Heart right ventricle (tissue), 16 donors: ENCODE data around the gene CDK2AP2. TPM values are rescaled to one million over a fixed set of nuclear protein-coding genes. Genes with fewer than 3 reads are reported as not detected.

Experiments used
- ATAC-seq, 8 donors: fragments of 200-7000 bp; cut with Tn5 transposase; one replicate each; pipeline ENCODE4 v1.9.1; 2020; ENCODE audit warnings: mild to moderate bottlenecking in 8 of 8, moderate library complexity in 8 of 8, moderate number of reproducible peaks in 1 of 8
- DNase-seq, 2 donors: peaks; one replicate each; pipeline ENCODE4 v3.0.0-alpha.2; 2020
- H3K27ac ChIP-seq, 10 donors: fragments of 200-600 bp; sonication (generic) in 2 of 10; one replicate each; pipeline versions ENCODE4 v1.5.0 to v1.8.0; 2020 to 2022; ENCODE audit warnings: mild to moderate bottlenecking in 3 of 10
- H3K27me3 ChIP-seq, 7 donors: fragments of 200-600 bp; one replicate each; pipeline ENCODE4 v1.8.0; 2021 to 2022; ENCODE audit warnings: mild to moderate bottlenecking in 2 of 7
- H3K36me3 ChIP-seq, 9 donors: fragments of 200-600 bp; sonication (generic) in 1 of 9; one replicate each; pipeline versions ENCODE4 v1.5.0 to v1.8.0; 2020 to 2022; ENCODE audit warnings: mild to moderate bottlenecking in 2 of 9
- H3K4me1 ChIP-seq, 9 donors: fragments of 200-600 bp; sonication (generic) in 1 of 9; one replicate each; pipeline versions ENCODE4 v1.5.0 to v1.8.0; 2020 to 2022; ENCODE audit warnings: mild to moderate bottlenecking in 4 of 9
- H3K4me3 ChIP-seq, 10 donors: fragments of 200-600 bp; sonication (generic) in 2 of 10; one replicate each; pipeline versions ENCODE4 v1.5.0 to v1.8.0; 2020 to 2022; ENCODE audit warnings: mild to moderate bottlenecking in 7 of 10, moderate library complexity in 2 of 10
- H3K9me3 ChIP-seq, 11 donors: fragments of 200-600 bp in 10 of 11; sonication (generic) in 2 of 11; one replicate each; pipeline versions ENCODE4 v1.5.0 to v1.8.0; 2013 to 2022; ENCODE audit warnings: mild to moderate bottlenecking in 2 of 11, control low read depth in 1 of 11, moderate library complexity in 1 of 11
- WGBS, 2 donors: extraction: QIAGEN DNeasy Blood & Tissue Kit; methylation state at CpG; one replicate each; pipeline ENCODE4 v1.1.7; 2013; ENCODE audit warnings: inconsistent platforms in 1 of 2; 5-methylcytosine and 5-hydroxymethylcytosine counted together
- intact Hi-C, 10 donors: fragments of 100-400 bp; cut with DNase I; formaldehyde crosslinking; loops; one replicate each; pipeline versions ENCODE4 v1.11.1 to v1.14.2; 2022
- polyA plus RNA-seq, 2 donors: library from polyadenylated mRNA; stranded (reverse); fragments of 200-250 nt; gene quantifications; one replicate each; pipeline ENCODE4 v1.2.3, GENCODE V29; 2013
- total RNA-seq, 10 donors: library from RNA; stranded (reverse); fragmentation: NEBNext Ultra II Directional in 3 of 10; extraction: Animal tissue kit (Norgen Biotek cat#: 25700) in 3 of 10; gene quantifications; one replicate each; pipeline versions ENCODE4 v1.2.1 to v1.2.4, GENCODE V29; 2021 to 2023
- TF ChIP-seq, protein P1 (sequence below), 9 donors: fragments of 200-600 bp; sonication (generic) in 2 of 9; IDR thresholded peaks; one replicate each; pipeline versions ENCODE4 v1.5.0 to v1.8.0; 2021 to 2022; ENCODE audit warnings: antibody characterized with exemption in 9 of 9, mild to moderate bottlenecking in 5 of 9, moderate library complexity in 1 of 9
- donor health status: Arrhythmogenic right ventricular cardiomyopathy.
- donor health status: ischemic (EF 13 %, LVEDD 7.1; RV severe dilation, severe dysfunction).
- donor health status: healthy with polysubstance abuse.
- donor health status: DM: no; HTN: yes; CAD: no.
- donor health status: DM: no; HTN: no; CAD: no.
- donor health status: ischemic (EF 25% LVEDD 6.9; RV normal size, moderate dysfunction).
- donor health status: ischemic (EF 25% LVEDD 5.7; RV mildly dilated, moderate dysfunction).
- donor health status: healthy.
- donor health status: DM: yes; HTN: yes; CAD: no.
- donor health status: Ischemic cardiomyopathy.
- donor health status: ischemic (EF 35%, LVEDD 5.7; RV mildly dilated, moderate dysfunction).
- donor health status: nonischemic (EF 11% LVEDD 7.7; RV severe dilation, severe dysfunction).
- donor health status: DM: yes; HTN: yes; CAD: no.
- donor health status: PGD.
- donor health status: ischemic (EF 29% LVEDD 5.4; RV normal size, mild dysfunction).
- donor health status: nonischemic (EF 23%, LVEDD 6.1; RV moderate dilation, normal function).

CDK2AP2 gene
- total and polyA plus RNA-seq, 12 donors = 29.3 to 602 (median 57.2) TPM

DNA sequence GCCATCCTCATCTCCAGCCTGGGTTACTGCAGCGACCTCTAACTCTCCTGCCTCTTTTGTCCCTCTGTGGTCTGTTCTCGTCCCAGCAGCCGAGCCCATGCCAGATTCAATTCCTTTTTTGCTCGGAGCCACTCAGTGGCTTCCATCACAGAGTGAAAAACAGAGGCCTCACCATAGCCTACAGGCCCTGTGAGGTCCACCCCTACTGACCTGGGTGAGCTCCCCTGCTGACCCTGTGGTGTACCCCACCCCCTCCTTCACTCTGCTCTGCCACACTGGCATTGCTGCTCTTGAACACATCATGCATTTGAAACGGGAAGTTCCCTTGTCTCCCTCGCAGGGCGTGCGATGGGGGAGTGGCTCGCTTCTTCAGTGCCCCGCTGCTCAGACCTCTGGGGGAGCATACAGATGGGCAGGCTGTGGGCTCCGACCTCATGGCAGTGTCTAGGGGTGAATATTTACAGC is 23.1 kb downstream of the CDK2AP2 start:
- TF ChIP-seq, protein P1, sequence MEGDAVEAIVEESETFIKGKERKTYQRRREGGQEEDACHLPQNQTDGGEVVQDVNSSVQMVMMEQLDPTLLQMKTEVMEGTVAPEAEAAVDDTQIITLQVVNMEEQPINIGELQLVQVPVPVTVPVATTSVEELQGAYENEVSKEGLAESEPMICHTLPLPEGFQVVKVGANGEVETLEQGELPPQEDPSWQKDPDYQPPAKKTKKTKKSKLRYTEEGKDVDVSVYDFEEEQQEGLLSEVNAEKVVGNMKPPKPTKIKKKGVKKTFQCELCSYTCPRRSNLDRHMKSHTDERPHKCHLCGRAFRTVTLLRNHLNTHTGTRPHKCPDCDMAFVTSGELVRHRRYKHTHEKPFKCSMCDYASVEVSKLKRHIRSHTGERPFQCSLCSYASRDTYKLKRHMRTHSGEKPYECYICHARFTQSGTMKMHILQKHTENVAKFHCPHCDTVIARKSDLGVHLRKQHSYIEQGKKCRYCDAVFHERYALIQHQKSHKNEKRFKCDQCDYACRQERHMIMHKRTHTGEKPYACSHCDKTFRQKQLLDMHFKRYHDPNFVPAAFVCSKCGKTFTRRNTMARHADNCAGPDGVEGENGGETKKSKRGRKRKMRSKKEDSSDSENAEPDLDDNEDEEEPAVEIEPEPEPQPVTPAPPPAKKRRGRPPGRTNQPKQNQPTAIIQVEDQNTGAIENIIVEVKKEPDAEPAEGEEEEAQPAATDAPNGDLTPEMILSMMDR (IDR thresholded peaks at IDR 0.05) = no peak
- no peak for ATAC-seq
- Histone ChIP-seq H3K4me3 (peak overlapping the region in 1 of 10 donors; percentile 27), H3K27me3 (no peaks in the 10 kb centered on the region), H3K4me1 (peaks cover 8 to 48% (median 23%) of the 10 kb centered on the region in 9 donors), H3K36me3 (peaks cover 0 to 33% (median 8%) of the 10 kb centered on the region in 9 donors), H3K27ac (peak overlapping the region in 1 of 10 donors; percentile 93), H3K9me3 (no peaks in the 10 kb centered on the region)
- intact Hi-C loops = loop anchor here in 1 of 10 donors (5.0 kb wide), 1 partner anchor 83 kb away; the partner anchor contains the start of genes PPP1CA and TBC1D10C
- WGBS, 2 donors = 77 to 79% methylated on average over 11 of the region's 11 CpGs
- DNase-seq = no peak

DNA sequence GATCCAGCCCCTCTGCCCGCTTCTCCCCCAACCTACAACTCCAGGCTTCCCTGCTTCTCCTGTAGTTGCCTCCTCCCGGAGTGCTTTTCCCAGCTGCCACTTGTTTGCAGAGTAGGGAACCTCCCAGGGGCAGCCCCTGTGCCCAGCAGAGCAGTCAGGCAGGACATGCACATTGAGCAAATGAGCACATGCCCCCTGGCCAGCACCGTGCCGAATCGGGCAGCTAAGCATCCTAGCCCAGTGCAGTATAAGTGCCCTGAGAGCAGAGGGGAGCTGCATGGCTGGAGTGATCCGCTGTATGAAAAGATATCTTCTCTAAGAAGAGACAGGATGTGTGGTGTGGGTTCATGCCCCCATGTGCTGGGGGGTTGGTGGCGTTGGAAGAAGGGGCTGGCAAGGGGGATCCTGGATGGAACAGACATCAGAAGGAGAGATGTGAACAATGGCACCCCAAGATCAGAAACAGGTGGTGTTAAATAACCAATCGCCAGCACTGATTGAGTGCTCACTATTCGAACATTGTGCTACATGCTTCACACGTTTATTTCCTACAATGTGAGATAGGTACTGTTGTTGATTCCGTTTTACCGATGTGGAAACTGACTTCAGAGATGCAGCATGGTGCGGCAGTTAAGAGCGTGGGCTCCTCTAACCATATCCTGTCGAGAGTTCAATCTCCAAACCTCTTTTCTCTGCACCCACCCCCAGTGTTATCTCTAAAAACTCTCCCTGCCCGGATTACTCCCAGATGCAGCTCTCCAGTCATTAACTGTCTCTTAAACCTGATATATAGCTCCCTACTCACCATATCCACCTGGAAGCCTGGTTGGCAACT is 23.9 kb downstream of the CDK2AP2 start:
- H3K4me1 ChIP-seq = peaks cover 8 to 48% (median 23%) of the 10 kb centered on the region in 9 donors
- H3K4me3 ChIP-seq = peak overlapping the region in 8 of 10 donors; percentile 50 to 66 (median 60)
- peaks cover 0 to 6% (median 0%) of the 10 kb centered on the region in 7 donors for H3K27me3 ChIP-seq
- 88 to 90% methylated on average over 16 of the region's 16 CpGs for WGBS, 2 donors
- no peaks in the 10 kb centered on the region for H3K9me3 ChIP-seq
- no peak for ATAC-seq
- TF ChIP-seq, protein P1 (IDR thresholded peaks at IDR 0.05) = no peak
- H3K27ac ChIP-seq = peak overlapping the region in 6 of 10 donors; percentile 77 to 93 (median 87)
- H3K36me3 ChIP-seq = peaks cover 0 to 24% (median 3%) of the 10 kb centered on the region in 9 donors
- no peak for DNase-seq
- intact Hi-C loops = loop anchor here in 2 of 10 donors (2.0 to 5.0 kb wide), 2 partner anchors 23 to 82 kb away; partner anchors contain the start of genes PPP1CA (in 1 of the 2) and TBC1D10C (in 1 of the 2)

DNA sequence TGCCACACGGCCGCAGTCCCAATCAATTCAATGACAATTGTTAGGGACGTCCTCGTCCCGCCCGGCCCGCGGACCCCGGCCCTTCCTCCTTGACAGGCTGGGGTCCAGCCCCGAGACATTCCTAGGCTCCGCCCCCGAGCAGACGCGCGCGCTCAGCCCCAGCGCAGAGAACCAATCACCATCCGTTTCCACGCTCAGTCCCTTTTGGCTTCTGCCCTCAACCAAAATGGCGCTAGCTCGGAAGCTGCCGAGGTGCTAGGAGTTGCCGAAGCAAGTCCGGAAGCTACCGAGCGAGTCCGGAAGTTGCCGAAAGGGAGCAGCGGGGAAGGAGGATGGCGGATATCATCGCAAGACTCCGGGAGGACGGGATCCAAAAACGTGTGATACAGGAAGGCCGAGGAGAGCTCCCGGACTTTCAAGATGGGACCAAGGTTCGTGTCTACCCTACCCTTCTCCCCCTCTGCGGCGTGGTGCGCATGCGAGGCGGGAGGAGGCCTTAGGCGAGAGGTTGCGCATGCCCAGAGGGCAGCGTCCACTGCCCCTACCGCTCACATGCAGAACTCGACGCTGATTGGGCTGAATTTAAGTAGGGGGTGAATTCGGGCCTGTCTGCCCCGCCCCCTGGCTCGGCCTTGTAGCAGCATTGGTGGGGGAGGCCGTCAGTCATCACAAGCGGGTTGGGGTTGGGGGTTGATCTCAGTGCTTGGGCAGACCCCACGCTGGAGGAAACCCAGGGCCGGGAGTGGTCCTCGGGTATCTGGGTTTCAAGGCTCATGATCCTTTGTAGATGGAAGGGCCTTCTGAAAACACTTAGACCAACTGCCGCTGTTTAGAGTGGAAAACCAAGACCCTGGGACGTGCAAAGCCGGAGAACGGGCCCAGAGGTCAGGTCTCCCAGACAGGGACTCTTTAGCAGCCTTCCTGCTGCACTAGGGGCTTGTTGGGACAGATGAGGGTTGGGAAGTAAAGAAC is 24.8 kb downstream of the CDK2AP2 start, which contains the start of gene AIP:
AIP (plus strand) TSS at position 200 of the 972 bp plus-strand sequence; CDS start at position 333, 133 bp downstream.
- Histone ChIP-seq H3K27ac (peak within 1 kb of the TSS; percentile 67 to 93 (median 84)), H3K4me1 (peaks cover 8 to 48% (median 23%) of the 10 kb centered on the region in 9 donors), H3K9me3 (no peaks in the 10 kb centered on the region), H3K27me3 (peaks cover 0 to 6% (median 0%) of the 10 kb centered on the region in 7 donors), H3K4me3 (peak within 1 kb of the TSS; percentile 29 to 66 (median 55)), H3K36me3 (peaks cover 0 to 20% (median 0%) of the 10 kb centered on the region in 9 donors)
- TF ChIP-seq, protein P1 (IDR thresholded peaks at IDR 0.05) = peak in 5 of 9 donors; percentile 20 to 38 (median 33)
- ATAC-seq (peak; percentile 98 to 99 (median 98)), DNase-seq (peak; percentile 97 to 98)
- intact Hi-C loops = loop anchor here in 2 of 10 donors (2.0 to 5.0 kb wide), 2 partner anchors 24 to 81 kb away; partner anchors contain the start of genes PPP1CA (in 1 of the 2) and TBC1D10C (in 1 of the 2)
- 9 to 11% methylated on average over 53 to 60 of the region's 60 CpGs for WGBS, 2 donors
